GM23248 (cell line): ENCODE measurements around the gene ANKRD49. TPM values are rescaled to one million over a fixed set of nuclear protein-coding genes. Genes with fewer than 3 reads are reported as not detected.
A peak's percentile ranks its signal among the peaks of the same experiment; 100 is the strongest.

Experiments used
- DNase-seq: peaks from one replicate; pipeline ENCODE4 v3.0.0-alpha.2; 2015
- H2AFZ ChIP-seq: fragments of 200-600 bp; sonication (generic); 2 replicates; pipeline ENCODE4 v1.6.1; 2016; ENCODE audit warnings: antibody characterized with exemption
- H3F3A ChIP-seq: fragments of 200-600 bp; sonication (generic); 2 replicates; pipeline ENCODE4 v1.6.1; 2016; ENCODE audit warnings: mild to moderate bottlenecking, antibody characterized with exemption, mixed run types; ENCODE audit not compliant: insufficient read depth
- H3K27ac ChIP-seq: fragments of 200-600 bp; sonication (generic); 2 replicates; pipeline ENCODE4 v1.5.1; 2016; ENCODE audit warnings: mild to moderate bottlenecking
- H3K27me3 ChIP-seq: fragments of 200-600 bp; sonication (generic); replicated peaks from 2 replicates; pipeline ENCODE4 v1.6.1; 2016; ENCODE audit warnings: mild to moderate bottlenecking; ENCODE audit not compliant: insufficient read depth
- H3K36me3 ChIP-seq: fragments of 200-600 bp; sonication (generic); 2 replicates; pipeline ENCODE4 v1.6.1; 2016; ENCODE audit warnings: low read depth, mild to moderate bottlenecking
- H3K4me1 ChIP-seq: fragments of 200-600 bp; sonication (generic); 2 replicates; pipeline ENCODE4 v1.6.1; 2016; ENCODE audit warnings: mild to moderate bottlenecking; ENCODE audit not compliant: insufficient read depth
- H3K4me2 ChIP-seq: fragments of 200-600 bp; sonication (generic); one replicate; pipeline ENCODE4 v1.6.1; 2016; ENCODE audit warnings: mild to moderate bottlenecking; ENCODE audit not compliant: unreplicated experiment
- H3K4me3 ChIP-seq: fragments of 200-600 bp; sonication (generic); 2 replicates; pipeline ENCODE4 v1.5.1; 2016; ENCODE audit warnings: mild to moderate bottlenecking
- H3K79me2 ChIP-seq: fragments of 200-600 bp; sonication (generic); 2 replicates; pipeline ENCODE4 v1.6.1; 2016; ENCODE audit warnings: mild to moderate bottlenecking; ENCODE audit not compliant: insufficient read depth
- H3K9ac ChIP-seq: fragments of 200-600 bp; sonication (generic); 2 replicates; pipeline ENCODE4 v1.6.1; 2016; ENCODE audit warnings: mild to moderate bottlenecking
- H3K9me2 ChIP-seq: fragments of 200-600 bp; sonication (generic); 2 replicates; pipeline ENCODE4 v1.6.1; 2016; ENCODE audit warnings: mixed run types, mild to moderate bottlenecking, moderate library complexity; ENCODE audit not compliant: insufficient read depth
- H3K9me3 ChIP-seq: fragments of 200-600 bp; sonication (generic); one replicate; pipeline ENCODE4 v1.6.1; 2017; ENCODE audit warnings: low read depth
- H4K20me1 ChIP-seq: fragments of 200-600 bp; sonication (generic); 2 replicates; pipeline ENCODE4 v1.6.0; 2016; ENCODE audit not compliant: insufficient read depth
- EZH2 ChIP-seq: fragments of 200-600 bp; sonication (generic); IDR thresholded peaks from 2 replicates; pipeline ENCODE4 v1.6.1; 2018; ENCODE audit warnings: antibody characterized with exemption, mild to moderate bottlenecking; ENCODE audit not compliant: insufficient read depth, poor library complexity, severe bottlenecking
- EZH2phosphoT487 ChIP-seq: fragments of 200-600 bp; sonication (generic); IDR thresholded peaks from 2 replicates; pipeline ENCODE4 v1.6.1; 2018; ENCODE audit warnings: antibody characterized with exemption, moderate library complexity, mild to moderate bottlenecking, low read depth; ENCODE audit not compliant: insufficient read depth
- WGBS, 2 experiments: methylation state at CpG; one replicate each; pipeline ENCODE4 v1.1.6; 2015 to 2017; ENCODE audit warnings: low lambda C conversion rate in 2 of 2, low coverage in 1 of 2; ENCODE audit errors: missing lambda C conversion rate in 2 of 2; 5-methylcytosine and 5-hydroxymethylcytosine counted together
- in situ Hi-C: fragments of 300-500 bp; cut with MboI; formaldehyde crosslinking; loops from 2 replicates; pipeline ENCODE4 v1.15.0; 2020
- polyA plus RNA-seq: library from polyadenylated mRNA; unstranded; fragments of >200 nt; fragmentation: Nextera tagmentation; extraction: Ambion mirVana; gene quantifications from 2 replicates; pipeline ENCODE4 v1.2.1, GENCODE V29; 2016
- total RNA-seq: library from RNA; depleted of rRNA; stranded (reverse); fragments of >200 nt; shearing (Covaris generic); gene quantifications from 2 replicates; pipeline ENCODE4 v1.2.3, GENCODE V29; 2014

Gene ANKRD49
- total and polyA plus RNA-seq, 2 experiments from 2014 or later: 13.9 to 18.6 TPM

DNA sequence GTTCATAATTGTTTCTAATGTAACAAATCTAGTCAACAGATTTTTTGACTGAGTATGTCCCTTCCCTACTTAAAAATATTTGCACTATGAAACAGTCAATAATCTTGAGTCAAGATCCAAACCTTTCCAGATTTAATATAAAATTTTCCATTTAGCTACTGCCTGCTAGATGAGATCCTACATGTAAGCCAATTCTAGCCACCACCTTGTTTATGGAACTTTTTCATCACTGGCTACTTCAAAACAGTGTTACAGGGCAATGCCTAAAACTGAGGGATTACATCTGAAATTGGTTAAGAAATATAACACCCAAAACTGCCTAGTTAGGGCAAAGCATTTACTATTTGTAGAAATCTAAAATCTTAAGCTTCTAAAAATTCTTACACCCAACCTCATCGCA, 39.4 kb downstream of the ANKRD49 start:
- 37 to 41% methylated on average over 1 of the region's 1 CpG for WGBS, 2 experiments
- no peaks in the 10 kb centered on the region for H3K9me3 ChIP-seq
- H2AFZ ChIP-seq: 0 out of 2 replicates have a peak overlapping the region, but pooled peaks have one; percentile 16

GRCh38 chr11:94533696-94534630, 40.2 kb downstream of the ANKRD49 start:
- Histone ChIP-seq H2AFZ (peak overlapping the region; percentile 16; the same call in 1 of the 2 replicates), H3K4me2 (peak overlapping the region; percentile 13), H3K9me3 (no peaks in the 10 kb centered on the region), H3K27me3 (no peaks in the 10 kb centered on the region), H3K36me3 (no peaks in the 10 kb centered on the region), H4K20me1 (no peaks in the 10 kb centered on the region), H3K9me2 (no peaks in the 10 kb centered on the region), H3F3A (peaks cover 11% of the 10 kb centered on the region), H3K9ac (no peak overlapping the region), H3K4me3 (no peak overlapping the region), H3K27ac (no peak overlapping the region), H3K4me1 (peaks cover 23% of the 10 kb centered on the region), H3K79me2 (no peaks in the 10 kb centered on the region)
- no peak for DNase-seq
- in situ Hi-C loops: no loop called here
- TF ChIP-seq EZH2 (no peak), EZH2phosphoT487 (no peak)
- WGBS, 2 experiments: 48 to 50% methylated on average over 6 of the region's 6 CpGs

More for the DNA sequence above, 39.4 kb downstream of the ANKRD49 start:
- in situ Hi-C loops: no loop called here
- Histone ChIP-seq H3F3A (peaks cover 11% of the 10 kb centered on the region), H3K4me2 (no peak overlapping the region), H4K20me1 (no peaks in the 10 kb centered on the region), H3K27ac (no peak overlapping the region), H3K79me2 (no peaks in the 10 kb centered on the region), H3K9me2 (no peaks in the 10 kb centered on the region), H3K9ac (no peak overlapping the region), H3K27me3 (no peaks in the 10 kb centered on the region), H3K36me3 (no peaks in the 10 kb centered on the region), H3K4me1 (peaks cover 23% of the 10 kb centered on the region), H3K4me3 (no peak overlapping the region)
- TF ChIP-seq EZH2phosphoT487: no peak
- TF ChIP-seq EZH2: no peak
- DNase-seq: no peak

- H3K9me2 ChIP-seq: no peaks in the 10 kb centered on the region
- peaks cover 11% of the 10 kb centered on the region for H3F3A ChIP-seq
- H3K4me1 ChIP-seq: peaks cover 23% of the 10 kb centered on the region
- no peak overlapping the region for H3K9ac ChIP-seq
- no peak for DNase-seq
- H3K4me3 ChIP-seq: no peak overlapping the region
- no peaks in the 10 kb centered on the region for H3K27me3 ChIP-seq
- no peak overlapping the region for H2AFZ ChIP-seq
- peak overlapping the region; percentile 55 for H3K4me2 ChIP-seq
- no peaks in the 10 kb centered on the region for H4K20me1 ChIP-seq
- H3K36me3 ChIP-seq: no peaks in the 10 kb centered on the region
- H3K9me3 ChIP-seq: no peaks in the 10 kb centered on the region
- H3K27ac ChIP-seq: no peak overlapping the region
- no peak for TF ChIP-seq EZH2
- no peak for TF ChIP-seq EZH2phosphoT487
- no peaks in the 10 kb centered on the region for H3K79me2 ChIP-seq
- in situ Hi-C loops: no loop called here
Observed at GRCh38 chr11:94536386-94536785, 42.6 kb downstream of the ANKRD49 start.

DNA sequence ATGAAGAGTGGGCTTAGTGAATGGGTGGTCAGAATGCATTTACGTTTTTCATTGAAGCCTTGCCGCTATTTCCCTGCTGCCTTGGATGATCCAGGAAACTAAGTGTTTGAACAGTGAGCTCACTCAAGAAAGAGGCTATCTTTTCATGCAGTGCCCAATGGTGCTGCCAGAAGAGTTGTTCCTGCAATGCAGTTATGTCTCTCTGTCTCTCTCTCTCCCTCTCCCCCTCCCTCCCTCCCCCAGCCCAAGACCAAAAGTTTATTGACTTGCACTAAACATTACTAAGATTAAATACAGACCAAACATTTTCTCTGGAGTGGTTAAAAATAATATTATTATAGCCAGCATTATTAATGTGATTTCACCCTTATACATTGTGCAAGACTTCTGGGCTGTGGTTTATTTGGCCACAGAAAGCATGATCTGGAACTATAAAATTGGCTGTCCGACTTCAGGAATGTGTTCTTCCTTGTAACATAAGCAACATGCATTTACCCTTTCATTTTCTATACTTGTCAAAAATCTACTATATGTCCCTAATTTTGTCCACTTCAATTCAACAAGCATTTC, 43.3 kb downstream of the ANKRD49 start:
- in situ Hi-C loops: no loop called here

More for the DNA sequence above, 43.3 kb downstream of the ANKRD49 start:
- no peaks in the 10 kb centered on the region for H3K9me2 ChIP-seq
- peaks cover 23% of the 10 kb centered on the region for H3K4me1 ChIP-seq
- peak overlapping the region; percentile 55 for H3K4me2 ChIP-seq
- no peaks in the 10 kb centered on the region for H4K20me1 ChIP-seq
- peaks cover 11% of the 10 kb centered on the region for H3F3A ChIP-seq
- no peaks in the 10 kb centered on the region for H3K27me3 ChIP-seq
- peak; percentile 74 for DNase-seq
- no peaks in the 10 kb centered on the region for H3K79me2 ChIP-seq
- 0 out of 2 replicates have a peak overlapping the region, but pooled peaks have one; percentile 7 for H3K27ac ChIP-seq
- no peak overlapping the region for H2AFZ ChIP-seq
- 6 to 11% methylated on average over 3 of the region's 3 CpGs for WGBS, 2 experiments
- TF ChIP-seq EZH2phosphoT487 (no peak), EZH2 (no peak)
- no peaks in the 10 kb centered on the region for H3K9me3 ChIP-seq
- 0 out of 2 replicates have a peak overlapping the region, but pooled peaks have one; percentile 2 for H3K4me3 ChIP-seq
- no peak overlapping the region for H3K9ac ChIP-seq
- H3K36me3 ChIP-seq: no peaks in the 10 kb centered on the region
